Amygdala (tissue), 56 donors: ENCODE measurements around the gene GJA4.

Experiments
- DNase-seq, 56 donors: peaks; one replicate each; lab custom pipeline; 2025; lab: John Stamatoyannopoulos, UW

The GJA4 gene

GRCh38 chr1:34792868-34793727 is at the start of gene GJA4:
TSS of gene GJA4 (plus strand) at chr1:34792999. CDS start at chr1:34794214, 1,215 bp downstream.
- no peak for DNase-seq

GRCh38 chr1:34743775-34744174 is 49.0 kb upstream of the GJA4 start:
- DNase-seq, result no peak

- DNase-seq, result peak in 2 of 56 donors; percentile 9 to 12
These were observed 47.9 kb upstream of the GJA4 start for GRCh38 chr1:34744851-34745250.

- no peak for DNase-seq
These were observed 47.1 kb upstream of the GJA4 start for GRCh38 chr1:34745666-34746065.

GRCh38 chr1:34746101-34746500 is 46.7 kb upstream of the GJA4 start:
- DNase-seq, result no peak

- DNase-seq, result no peak
These were observed 45.8 kb upstream of the GJA4 start for GRCh38 chr1:34746785-34747637.

- DNase-seq, result no peak
These were observed 45.2 kb upstream of the GJA4 start for GRCh38 chr1:34747638-34747941.

GRCh38 chr1:34749992-34750391 is 42.8 kb upstream of the GJA4 start:
- DNase-seq, result no peak

GRCh38 chr1:34750610-34751009 is 42.2 kb upstream of the GJA4 start:
- DNase-seq, result peak in 1 of 56 donors; percentile 5

GRCh38 chr1:34753163-34753562 is 39.6 kb upstream of the GJA4 start:
- DNase-seq, result no peak

- peak in 1 of 56 donors; percentile 17 for DNase-seq
These were observed 37.7 kb upstream of the GJA4 start, which contains the start of gene GJB5 for GRCh38 chr1:34754964-34755637. TSS of gene GJB5 (plus strand) at chr1:34755047. CDS start at chr1:34757331, 2,284 bp downstream.

- DNase-seq, result no peak
These were observed 36.8 kb upstream of the GJA4 start for GRCh38 chr1:34755961-34756360.

- no peak for DNase-seq
These were observed 35.4 kb upstream of the GJA4 start for GRCh38 chr1:34757386-34757785.

GRCh38 chr1:34758751-34759150 is 34.0 kb upstream of the GJA4 start:
- no peak for DNase-seq

- DNase-seq, result no peak
These were observed 33.1 kb upstream of the GJA4 start, which contains the start of gene GJB4 for GRCh38 chr1:34759503-34760357. TSS of gene GJB4 (plus strand) at chr1:34759740. CDS start at chr1:34761255, 1,515 bp downstream.

GRCh38 chr1:34761176-34761761 is 31.5 kb upstream of the GJA4 start:
- DNase-seq, result no peak

- no peak for DNase-seq
These were observed 31.0 kb upstream of the GJA4 start for GRCh38 chr1:34761776-34762307.

- no peak for DNase-seq
These were observed 30.2 kb upstream of the GJA4 start for GRCh38 chr1:34762474-34763141.
